ENCODE results near the gene KDM7A.

Gene KDM7A

GRCh38 chr7:140045697-140046096 is 131.1 kb downstream of the KDM7A start:
- Histone ChIP-seq H3K27ac (ENCODE audit: low read length) (no peak overlapping the region), H3K9me3 (ENCODE audit: control insufficient read depth, low read depth, low read length) (no peaks in the 10 kb centered on the region), H3K9ac (ENCODE audit: low read length) (no peak overlapping the region), H3K4me3 (ENCODE audit: low read length) (no peak overlapping the region), H3K36me3 (ENCODE audit: control insufficient read depth, low read depth, low read length) (no peaks in the 10 kb centered on the region), H3K4me1 (ENCODE audit: control insufficient read depth, low read depth, low read length) (no peaks in the 10 kb centered on the region), H3K27me3 (ENCODE audit: control insufficient read depth, insufficient read depth, low read length) (no peaks in the 10 kb centered on the region)

- H3K36me3 ChIP-seq (ENCODE audit: control insufficient read depth, low read depth, low read length): no peaks in the 10 kb centered on the region
- no peaks in the 10 kb centered on the region for H3K27me3 ChIP-seq (ENCODE audit: control insufficient read depth, insufficient read depth, low read length)
- no peak overlapping the region for H3K4me3 ChIP-seq (ENCODE audit: low read length)
- H3K9ac ChIP-seq (ENCODE audit: low read length): no peak overlapping the region
- no peaks in the 10 kb centered on the region for H3K9me3 ChIP-seq (ENCODE audit: control insufficient read depth, low read depth, low read length)
- H3K27ac ChIP-seq (ENCODE audit: low read length): no peak overlapping the region
- H3K4me1 ChIP-seq (ENCODE audit: control insufficient read depth, low read depth, low read length): no peaks in the 10 kb centered on the region
Measured at GRCh38 chr7:140044251-140044650, 132.5 kb downstream of the KDM7A start.

- no peaks in the 10 kb centered on the region for H3K27me3 ChIP-seq (ENCODE audit: control insufficient read depth, insufficient read depth, low read length)
- H3K36me3 ChIP-seq (ENCODE audit: control insufficient read depth, low read depth, low read length): no peaks in the 10 kb centered on the region
- no peaks in the 10 kb centered on the region for H3K9me3 ChIP-seq (ENCODE audit: control insufficient read depth, low read depth, low read length)
- no peak overlapping the region for H3K27ac ChIP-seq (ENCODE audit: low read length)
- H3K4me1 ChIP-seq (ENCODE audit: control insufficient read depth, low read depth, low read length): no peaks in the 10 kb centered on the region
- H3K4me3 ChIP-seq (ENCODE audit: low read length): no peak overlapping the region
- no peak overlapping the region for H3K9ac ChIP-seq (ENCODE audit: low read length)
Measured at GRCh38 chr7:140042386-140042670, 134.5 kb downstream of the KDM7A start.

GRCh38 chr7:140041659-140042385 is 135.0 kb downstream of the KDM7A start:
- H3K9me3 ChIP-seq (ENCODE audit: control insufficient read depth, low read depth, low read length): no peaks in the 10 kb centered on the region
- no peaks in the 10 kb centered on the region for H3K36me3 ChIP-seq (ENCODE audit: control insufficient read depth, low read depth, low read length)
- no peaks in the 10 kb centered on the region for H3K27me3 ChIP-seq (ENCODE audit: control insufficient read depth, insufficient read depth, low read length)
- H3K4me3 ChIP-seq (ENCODE audit: low read length): no peak overlapping the region
- H3K9ac ChIP-seq (ENCODE audit: low read length): no peak overlapping the region
- H3K27ac ChIP-seq (ENCODE audit: low read length): no peak overlapping the region
- H3K4me1 ChIP-seq (ENCODE audit: control insufficient read depth, low read depth, low read length): no peaks in the 10 kb centered on the region

GRCh38 chr7:140039896-140040295 is 136.9 kb downstream of the KDM7A start:
- no peaks in the 10 kb centered on the region for H3K36me3 ChIP-seq (ENCODE audit: control insufficient read depth, low read depth, low read length)
- no peak overlapping the region for H3K27ac ChIP-seq (ENCODE audit: low read length)
- no peak overlapping the region for H3K9ac ChIP-seq (ENCODE audit: low read length)

GRCh38 chr7:140039066-140039465 is 137.7 kb downstream of the KDM7A start:
- no peaks in the 10 kb centered on the region for H3K9me3 ChIP-seq (ENCODE audit: control insufficient read depth, low read depth, low read length)
- H3K27ac ChIP-seq (ENCODE audit: low read length): no peak overlapping the region
- H3K27me3 ChIP-seq (ENCODE audit: control insufficient read depth, insufficient read depth, low read length): no peaks in the 10 kb centered on the region
- no peak overlapping the region for H3K9ac ChIP-seq (ENCODE audit: low read length)
- no peaks in the 10 kb centered on the region for H3K4me1 ChIP-seq (ENCODE audit: control insufficient read depth, low read depth, low read length)
- H3K36me3 ChIP-seq (ENCODE audit: control insufficient read depth, low read depth, low read length): no peaks in the 10 kb centered on the region
- H3K4me3 ChIP-seq (ENCODE audit: low read length): no peak overlapping the region

More at GRCh38 chr7:140039896-140040295, 136.9 kb downstream of the KDM7A start:
- no peaks in the 10 kb centered on the region for H3K9me3 ChIP-seq (ENCODE audit: control insufficient read depth, low read depth, low read length)
- H3K4me1 ChIP-seq (ENCODE audit: control insufficient read depth, low read depth, low read length): no peaks in the 10 kb centered on the region
- no peaks in the 10 kb centered on the region for H3K27me3 ChIP-seq (ENCODE audit: control insufficient read depth, insufficient read depth, low read length)
- H3K4me3 ChIP-seq (ENCODE audit: low read length): no peak overlapping the region

- no peak overlapping the region for H3K27ac ChIP-seq (ENCODE audit: low read length)
- no peaks in the 10 kb centered on the region for H3K27me3 ChIP-seq (ENCODE audit: control insufficient read depth, insufficient read depth, low read length)
- H3K4me1 ChIP-seq (ENCODE audit: control insufficient read depth, low read depth, low read length): no peaks in the 10 kb centered on the region
- no peaks in the 10 kb centered on the region for H3K36me3 ChIP-seq (ENCODE audit: control insufficient read depth, low read depth, low read length)
- H3K9ac ChIP-seq (ENCODE audit: low read length): no peak overlapping the region
- H3K9me3 ChIP-seq (ENCODE audit: control insufficient read depth, low read depth, low read length): no peaks in the 10 kb centered on the region
- no peak overlapping the region for H3K4me3 ChIP-seq (ENCODE audit: low read length)
Measured at GRCh38 chr7:140036224-140036962, 140.4 kb downstream of the KDM7A start.

- Histone ChIP-seq H3K27ac (ENCODE audit: low read length) (no peak overlapping the region), H3K9me3 (ENCODE audit: control insufficient read depth, low read depth, low read length) (no peaks in the 10 kb centered on the region), H3K9ac (ENCODE audit: low read length) (no peak overlapping the region), H3K4me3 (ENCODE audit: low read length) (no peak overlapping the region), H3K4me1 (ENCODE audit: control insufficient read depth, low read depth, low read length) (no peaks in the 10 kb centered on the region), H3K27me3 (ENCODE audit: control insufficient read depth, insufficient read depth, low read length) (no peaks in the 10 kb centered on the region), H3K36me3 (ENCODE audit: control insufficient read depth, low read depth, low read length) (no peaks in the 10 kb centered on the region)
Measured at GRCh38 chr7:140035400-140036223, 141.2 kb downstream of the KDM7A start.

Measured in iPS-18a (cell line).